GM12878 (cell line): ENCODE data around the gene RARB. TPM values are rescaled to one million over a fixed set of nuclear protein-coding genes. Genes with fewer than 3 reads are reported as not detected.

Experiments
- ATAC-seq: fragments of 200-7000 bp; cut with Tn5 transposase; 3 replicates; pipeline ENCODE4 v1.9.1; 2020; ENCODE audit warnings: mild to moderate bottlenecking, moderate library complexity
- BruUV-seq: library from RNA; stranded (reverse); fragments of 400-500 nt; replicated peaks from 2 replicates; lab custom pipeline; 2021; lab: Mats Ljungman, UMichigan
- CTCF ChIA-PET: fragments of 300-600 bp; sonication (Branson Sonifier 250); formaldehyde crosslinking; extraction: SDS; loops from one replicate; lab custom pipeline; 2021; ENCODE audit warnings: inconsistent platforms; lab: Yijun Ruan, JAX
- POLR2A ChIA-PET: fragments of 350-600 bp; formaldehyde crosslinking; extraction: SDS; loops from one replicate; lab custom pipeline; 2021; ENCODE audit warnings: inconsistent platforms; lab: Charles Lee
- RAD21 ChIA-PET: fragments of 300-600 bp; sonication (Branson Sonifier 250); formaldehyde crosslinking; loops from one replicate; lab custom pipeline; 2023; ENCODE audit warnings: antibody characterized with exemption; ENCODE audit not compliant: unreplicated experiment; lab: Charles Lee
- SMC1A ChIA-PET: fragments of 300-600 bp; sonication (Branson Sonifier 250); formaldehyde crosslinking; loops from one replicate; lab custom pipeline; 2023; ENCODE audit not compliant: unreplicated experiment, uncharacterized antibody; lab: Charles Lee
- DNase-seq: peaks from one replicate; pipeline ENCODE4 v3.0.0-alpha.2; 2011; ENCODE audit warnings: low read depth, low spot score
- FAIRE-seq: peaks from 3 replicates; lab custom pipeline; 2011; peaks lifted over from hg19 to GRCh38; lab: Jason Lieb, UNC
- H2AFZ ChIP-seq: 2 replicates; pipeline ENCODE4 v1.6.0; 2011; ENCODE audit warnings: low read depth, low read length, control low read depth; ENCODE audit not compliant: control insufficient read depth
- H3K27ac ChIP-seq: 2 replicates; pipeline ENCODE4 v1.5.1; 2011; ENCODE audit warnings: control low read depth; ENCODE audit not compliant: control insufficient read depth, insufficient read depth
- H3K27me3 ChIP-seq, 2 experiments: replicated peaks in 1 of 2; 2 replicates each; pipeline versions ENCODE4 v1.6.0 to v1.6.1; 2011; ENCODE audit warnings: low read length in 1 of 2; ENCODE audit not compliant: control insufficient read depth in 2 of 2, insufficient read depth in 2 of 2
- H3K36me3 ChIP-seq, 2 experiments: 2 replicates each; pipeline ENCODE4 v1.5.1; 2011; ENCODE audit warnings: low read length in 1 of 2; ENCODE audit not compliant: control insufficient read depth in 2 of 2, insufficient read depth in 2 of 2
- H3K4me1 ChIP-seq: 2 replicates; pipeline ENCODE4 v1.6.1; 2011; ENCODE audit warnings: mild to moderate bottlenecking, low read length, moderate library complexity, mixed read lengths; ENCODE audit not compliant: control insufficient read depth, insufficient read depth
- H3K4me2 ChIP-seq: 2 replicates; pipeline ENCODE4 v1.6.0; 2011; ENCODE audit warnings: control low read depth; ENCODE audit not compliant: control insufficient read depth, insufficient read depth
- H3K4me3 ChIP-seq: fragments of 200-600 bp; sonication (generic); 2 replicates; pipeline ENCODE4 v1.5.1; 2016
- H3K79me2 ChIP-seq: 2 replicates; pipeline ENCODE4 v1.6.0; 2011; ENCODE audit warnings: low read length; ENCODE audit not compliant: control insufficient read depth, insufficient read depth
- H3K9ac ChIP-seq: 2 replicates; pipeline ENCODE4 v1.8.0; 2011; ENCODE audit warnings: low read length, control low read depth, mixed read lengths; ENCODE audit not compliant: control insufficient read depth, insufficient read depth
- H3K9me3 ChIP-seq: replicated peaks from 3 replicates; pipeline ENCODE4 v1.5.1; 2011; ENCODE audit warnings: mild to moderate bottlenecking, low read length; ENCODE audit not compliant: control insufficient read depth, insufficient read depth
- H4K20me1 ChIP-seq: 2 replicates; pipeline ENCODE4 v1.6.0; 2011; ENCODE audit not compliant: control insufficient read depth, insufficient read depth
- CEBPB ChIP-seq, 2 experiments: fragments of 150-350 bp in 1 of 2; IDR thresholded peaks; 2 replicates each; pipeline ENCODE4 v1.6.1; 2012 to 2014; ENCODE audit warnings: low read depth in 2 of 2, low read length in 2 of 2, borderline replicate concordance in 1 of 2, inconsistent platforms in 1 of 2
- GABPA ChIP-seq: IDR thresholded peaks from 2 replicates; pipeline ENCODE4 v1.6.1; 2014; ENCODE audit warnings: antibody characterized with exemption, low read depth, mild to moderate bottlenecking, inconsistent platforms
- PAX8 ChIP-seq: fragments of 450-650 bp; IDR thresholded peaks from 2 replicates; pipeline ENCODE4 v1.6.1; 2017; ENCODE audit warnings: mild to moderate bottlenecking, moderate library complexity
- SIX5 ChIP-seq: IDR thresholded peaks from 2 replicates; pipeline ENCODE4 v1.6.1; 2011; ENCODE audit warnings: mild to moderate bottlenecking, low read depth, low read length, moderate library complexity; ENCODE audit not compliant: severe bottlenecking
- WRNIP1 ChIP-seq: IDR thresholded peaks from 2 replicates; pipeline ENCODE4 v1.6.1; 2011; ENCODE audit warnings: low read depth, low read length, improper control_type of control experiment, borderline replicate concordance
- ZNF217 ChIP-seq: fragments of 450-650 bp; IDR thresholded peaks from 2 replicates; pipeline ENCODE4 v1.6.1; 2017; ENCODE audit warnings: antibody characterized with exemption, mild to moderate bottlenecking
- ZSCAN29 ChIP-seq: fragments of 450-650 bp; IDR thresholded peaks from 2 replicates; pipeline ENCODE4 v1.6.1; 2017; ENCODE audit warnings: mild to moderate bottlenecking, moderate library complexity
- WGBS: methylation state at CpG from one replicate; pipeline ENCODE4 v1.1.6; 2016; ENCODE audit warnings: low lambda C conversion rate; ENCODE audit not compliant: insufficient replicate concordance, insufficient coverage; ENCODE audit errors: missing lambda C conversion rate; 5-methylcytosine and 5-hydroxymethylcytosine counted together
- in situ Hi-C: fragments of 300-500 bp; cut with MboI; formaldehyde crosslinking; loops from 9 replicates; pipeline ENCODE4 v1.14.3; 2018; ENCODE audit warnings: mixed read lengths
- intact Hi-C: fragments of 100-400 bp; cut with micrococcal nuclease; formaldehyde crosslinking; loops from one replicate; pipeline ENCODE4 v1.14.2; 2022; ENCODE audit not compliant: unreplicated experiment
- polyA plus RNA-seq, 11 experiments: library from polyadenylated mRNA; depleted of rRNA in 4 of 11; unstranded in 6 of 11; stranded (reverse) in 5 of 11; fragments of >200 nt; fragmentation: Nextera tagmentation in 4 of 11; fragmentation: Illumina TruSeq in 1 of 11; extraction: Ambion mirVana in 4 of 11; extraction: Trizol in 1 of 11; gene quantifications; 1 replicate in 1 of 11; 2 replicates in 10 of 11; pipeline versions ENCODE4 v1.2.1 to v1.2.3, GENCODE V29; 2011 to 2016; ENCODE audit warnings: inconsistent platforms in 2 of 11, missing spikeins in 2 of 11, low read depth in 1 of 11
- total RNA-seq, 4 experiments: library from RNA; depleted of rRNA in 3 of 4; stranded (reverse); fragments of >200 nt in 3 of 4; fragmentation: Illumina TruSeq in 1 of 4; extraction: Trizol in 1 of 4; gene quantifications; 2 replicates each; pipeline versions ENCODE4 v1.2.1 to v1.2.3, GENCODE V29; 2013 to 2021
- TF ChIP-seq, protein P1 (sequence below): fragments of 450-650 bp; conservative IDR thresholded peaks from 2 replicates; pipeline ENCODE4 v1.6.1; 2017; ENCODE audit warnings: mild to moderate bottlenecking, moderate library complexity
- TF ChIP-seq, protein P2 (sequence below): fragments of 450-650 bp; IDR thresholded peaks from 2 replicates; pipeline ENCODE4 v1.6.1; 2017; ENCODE audit warnings: antibody characterized with exemption, mild to moderate bottlenecking, moderate library complexity
- TF ChIP-seq, protein P3 (sequence below): IDR thresholded peaks from 2 replicates; pipeline ENCODE4 v1.6.1; 2011; ENCODE audit warnings: borderline replicate concordance, low read depth, mild to moderate bottlenecking, moderate library complexity, low read length; ENCODE audit not compliant: insufficient read depth, poor library complexity, severe bottlenecking

Gene RARB
- total and polyA plus RNA-seq, 10 of the 15 experiments (the other 5 are each of a cell fraction or from before 2014, with no cell fraction given), result 0.05 to 0.06 TPM; not detected in 8

DNA sequence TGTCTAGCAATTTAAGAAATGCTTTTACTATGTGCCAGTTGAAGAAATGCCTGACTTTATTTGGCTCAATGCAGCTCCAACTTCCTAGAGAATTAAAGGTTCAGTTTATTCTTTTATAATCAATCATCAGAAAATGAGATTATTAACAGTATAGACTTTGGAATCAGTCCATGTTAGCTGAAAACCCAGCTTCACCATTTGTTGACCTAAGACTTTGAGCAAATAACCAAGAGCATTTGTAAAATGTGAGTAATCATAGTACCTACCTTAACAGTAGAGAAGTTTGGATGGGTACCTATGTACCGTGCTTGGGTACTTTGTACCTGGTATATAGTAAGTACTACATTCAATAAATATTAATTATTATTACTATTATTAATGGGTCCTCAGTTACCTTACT, 105.9 kb downstream of the RARB start:
- Histone ChIP-seq H3K79me2 (no peaks in the 10 kb centered on the region), H3K27me3 (no peaks in the 10 kb centered on the region; a peak in 1 of 4 replicates), H3K4me3 (no peak overlapping the region), H3K36me3 (no peaks in the 10 kb centered on the region), H2AFZ (no peak overlapping the region), H3K4me1 (no peaks in the 10 kb centered on the region), H3K9me3 (no peaks in the 10 kb centered on the region), H3K27ac (no peak overlapping the region), H3K9ac (no peak overlapping the region), H3K4me2 (no peak overlapping the region), H4K20me1 (no peaks in the 10 kb centered on the region)
- intact Hi-C loops (no loop called here), in situ Hi-C loops (no loop called here)
- RAD21 ChIA-PET, result no interaction called here
- 41% methylated on average over 1 of the region's 1 CpG for WGBS
- CTCF ChIA-PET, result no interaction called here
- POLR2A ChIA-PET, result no interaction called here
- ATAC-seq (no peak), DNase-seq (no peak), FAIRE-seq (no peak)
- TF ChIP-seq, protein P1, sequence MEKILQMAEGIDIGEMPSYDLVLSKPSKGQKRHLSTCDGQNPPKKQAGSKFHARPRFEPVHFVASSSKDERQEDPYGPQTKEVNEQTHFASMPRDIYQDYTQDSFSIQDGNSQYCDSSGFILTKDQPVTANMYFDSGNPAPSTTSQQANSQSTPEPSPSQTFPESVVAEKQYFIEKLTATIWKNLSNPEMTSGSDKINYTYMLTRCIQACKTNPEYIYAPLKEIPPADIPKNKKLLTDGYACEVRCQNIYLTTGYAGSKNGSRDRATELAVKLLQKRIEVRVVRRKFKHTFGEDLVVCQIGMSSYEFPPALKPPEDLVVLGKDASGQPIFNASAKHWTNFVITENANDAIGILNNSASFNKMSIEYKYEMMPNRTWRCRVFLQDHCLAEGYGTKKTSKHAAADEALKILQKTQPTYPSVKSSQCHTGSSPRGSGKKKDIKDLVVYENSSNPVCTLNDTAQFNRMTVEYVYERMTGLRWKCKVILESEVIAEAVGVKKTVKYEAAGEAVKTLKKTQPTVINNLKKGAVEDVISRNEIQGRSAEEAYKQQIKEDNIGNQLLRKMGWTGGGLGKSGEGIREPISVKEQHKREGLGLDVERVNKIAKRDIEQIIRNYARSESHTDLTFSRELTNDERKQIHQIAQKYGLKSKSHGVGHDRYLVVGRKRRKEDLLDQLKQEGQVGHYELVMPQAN, result no peak
- TF ChIP-seq ZSCAN29, result no peak
- TF ChIP-seq ZNF217, result no peak
- no peak for TF ChIP-seq CEBPB (IDR thresholded peaks at IDR 0.05; ENCODE audit: borderline replicate concordance in 1 of 2, low read depth in 2 of 2, low read length in 2 of 2)
- TF ChIP-seq, protein P2, sequence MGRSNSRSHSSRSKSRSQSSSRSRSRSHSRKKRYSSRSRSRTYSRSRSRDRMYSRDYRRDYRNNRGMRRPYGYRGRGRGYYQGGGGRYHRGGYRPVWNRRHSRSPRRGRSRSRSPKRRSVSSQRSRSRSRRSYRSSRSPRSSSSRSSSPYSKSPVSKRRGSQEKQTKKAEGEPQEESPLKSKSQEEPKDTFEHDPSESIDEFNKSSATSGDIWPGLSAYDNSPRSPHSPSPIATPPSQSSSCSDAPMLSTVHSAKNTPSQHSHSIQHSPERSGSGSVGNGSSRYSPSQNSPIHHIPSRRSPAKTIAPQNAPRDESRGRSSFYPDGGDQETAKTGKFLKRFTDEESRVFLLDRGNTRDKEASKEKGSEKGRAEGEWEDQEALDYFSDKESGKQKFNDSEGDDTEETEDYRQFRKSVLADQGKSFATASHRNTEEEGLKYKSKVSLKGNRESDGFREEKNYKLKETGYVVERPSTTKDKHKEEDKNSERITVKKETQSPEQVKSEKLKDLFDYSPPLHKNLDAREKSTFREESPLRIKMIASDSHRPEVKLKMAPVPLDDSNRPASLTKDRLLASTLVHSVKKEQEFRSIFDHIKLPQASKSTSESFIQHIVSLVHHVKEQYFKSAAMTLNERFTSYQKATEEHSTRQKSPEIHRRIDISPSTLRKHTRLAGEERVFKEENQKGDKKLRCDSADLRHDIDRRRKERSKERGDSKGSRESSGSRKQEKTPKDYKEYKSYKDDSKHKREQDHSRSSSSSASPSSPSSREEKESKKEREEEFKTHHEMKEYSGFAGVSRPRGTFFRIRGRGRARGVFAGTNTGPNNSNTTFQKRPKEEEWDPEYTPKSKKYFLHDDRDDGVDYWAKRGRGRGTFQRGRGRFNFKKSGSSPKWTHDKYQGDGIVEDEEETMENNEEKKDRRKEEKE, result no peak
- TF ChIP-seq PAX8, result no peak
- TF ChIP-seq WRNIP1, result no peak
- TF ChIP-seq SIX5, result no peak
- TF ChIP-seq GABPA, result no peak
- TF ChIP-seq, protein P3, sequence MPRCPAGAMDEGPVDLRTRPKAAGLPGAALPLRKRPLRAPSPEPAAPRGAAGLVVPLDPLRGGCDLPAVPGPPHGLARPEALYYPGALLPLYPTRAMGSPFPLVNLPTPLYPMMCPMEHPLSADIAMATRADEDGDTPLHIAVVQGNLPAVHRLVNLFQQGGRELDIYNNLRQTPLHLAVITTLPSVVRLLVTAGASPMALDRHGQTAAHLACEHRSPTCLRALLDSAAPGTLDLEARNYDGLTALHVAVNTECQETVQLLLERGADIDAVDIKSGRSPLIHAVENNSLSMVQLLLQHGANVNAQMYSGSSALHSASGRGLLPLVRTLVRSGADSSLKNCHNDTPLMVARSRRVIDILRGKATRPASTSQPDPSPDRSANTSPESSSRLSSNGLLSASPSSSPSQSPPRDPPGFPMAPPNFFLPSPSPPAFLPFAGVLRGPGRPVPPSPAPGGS, result no peak
- SMC1A ChIA-PET, result no interaction called here
- BruUV-seq, result no TSS peak
